UCSD-AML1 (cell line): ENCODE results near the gene RNU7-1.

Experiments
- DNase-seq: peaks from one replicate; lab custom pipeline; 2025; ENCODE audit not compliant: unreplicated experiment; lab: John Stamatoyannopoulos, UW

The RNU7-1 gene

DNA sequence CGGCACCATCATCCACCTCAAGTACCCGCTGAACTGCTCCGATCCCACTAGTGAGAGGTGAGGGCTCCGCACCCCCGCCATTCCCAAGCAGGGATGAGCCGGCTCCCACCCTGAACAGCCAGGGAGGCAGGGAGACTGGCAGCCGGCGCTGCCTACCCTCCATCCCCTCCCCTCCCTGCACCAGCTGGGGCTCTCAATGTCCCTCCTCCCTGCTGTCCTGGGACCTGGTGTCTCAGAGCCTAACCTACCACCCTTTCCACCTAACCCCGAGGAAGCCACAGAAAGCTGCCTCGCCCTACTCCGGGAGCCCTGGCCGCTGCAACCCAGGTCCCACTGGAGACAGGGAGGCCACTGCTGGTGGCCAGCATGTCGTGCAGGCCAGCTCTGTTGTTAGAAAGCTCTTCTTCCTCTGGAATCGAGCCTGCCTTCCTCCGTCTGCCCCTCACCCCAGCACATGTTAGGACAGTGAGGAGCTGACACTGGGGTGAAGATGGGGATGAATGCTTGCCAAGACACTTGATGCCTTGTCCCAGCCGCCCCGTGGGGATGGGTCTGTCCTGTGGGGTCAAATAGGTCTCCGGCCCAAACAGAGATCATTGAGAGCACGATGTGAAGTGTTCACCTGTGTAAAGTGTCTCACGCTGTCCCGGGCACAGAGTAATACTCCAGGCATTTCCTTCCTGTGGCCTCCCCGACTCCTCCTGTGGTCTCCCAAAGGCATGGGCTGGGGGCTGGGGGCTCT is 8.7 kb downstream of the RNU7-1 start:
- DNase-seq, result peak; percentile 69

DNA sequence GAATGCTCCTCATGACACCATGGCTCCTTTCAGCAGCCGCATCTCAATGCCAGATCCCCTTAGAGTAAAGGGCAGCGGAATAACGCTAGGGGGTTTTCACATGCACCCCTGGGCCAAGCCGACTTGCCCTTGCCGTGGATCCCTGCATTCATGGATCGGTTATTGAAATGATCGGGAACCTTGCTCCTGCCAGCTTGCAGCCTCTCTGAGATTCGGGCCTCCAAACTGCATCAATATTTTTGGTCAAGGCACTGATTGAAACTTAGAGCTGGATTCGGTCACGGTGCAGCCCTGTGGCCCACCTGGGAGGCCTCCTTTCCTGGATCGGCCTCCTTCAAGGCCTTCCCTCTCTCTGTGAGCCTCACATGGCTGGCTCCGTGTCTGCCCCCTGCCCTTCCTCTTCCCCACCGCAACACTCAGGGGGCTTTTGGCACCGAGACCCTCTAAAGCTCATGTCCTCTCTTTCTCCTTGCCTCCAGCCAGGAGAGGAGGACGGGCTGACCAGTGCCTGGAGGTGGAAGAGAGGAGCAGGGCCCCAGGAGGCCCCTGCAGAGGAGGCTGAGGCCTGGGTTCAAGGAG is 9.3 kb downstream of the RNU7-1 start:
- DNase-seq, result peak; percentile 65

DNA sequence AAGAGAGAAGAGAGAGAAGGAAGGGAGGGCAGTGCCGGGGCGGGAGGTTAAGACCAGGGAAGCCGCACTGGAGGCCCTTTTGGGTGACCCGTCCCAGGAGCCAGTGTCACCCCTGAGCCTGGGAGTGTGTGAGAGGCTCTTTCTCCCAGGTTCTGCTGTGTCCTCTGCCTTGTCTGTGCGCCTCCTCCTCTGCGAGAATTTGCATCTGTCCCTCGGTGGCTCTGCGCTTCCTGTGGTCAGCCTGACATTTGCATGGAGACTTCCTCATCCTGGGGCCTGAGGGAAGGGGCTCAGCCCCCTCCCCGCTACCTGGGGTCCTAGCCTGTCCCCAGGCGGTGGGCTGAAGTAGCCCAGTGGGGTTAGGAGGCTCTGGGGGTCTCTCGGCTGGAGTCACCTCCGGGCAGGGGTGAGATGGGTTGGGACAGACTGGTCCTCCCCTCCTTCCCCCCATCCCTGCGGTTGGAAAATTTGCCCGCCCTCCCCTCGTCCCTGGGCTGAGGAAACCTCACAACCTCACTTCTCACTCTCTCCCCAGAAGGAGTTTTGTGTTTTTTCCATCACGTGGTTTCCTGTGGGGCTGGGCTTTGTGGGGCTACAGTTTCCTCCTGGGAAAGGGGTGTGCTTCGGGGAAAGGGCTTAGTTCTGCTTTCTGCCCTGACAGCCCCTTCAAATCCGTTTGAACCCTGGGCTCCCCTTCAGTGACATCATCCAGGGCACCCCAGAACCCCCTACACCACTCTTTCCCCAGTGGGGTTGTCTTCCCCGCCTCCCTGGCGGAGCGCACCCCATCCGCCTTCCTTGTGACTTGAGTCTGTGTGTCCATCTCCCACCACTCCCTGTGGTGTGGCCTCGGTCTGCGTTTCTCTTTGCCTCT is 10.1 kb downstream of the RNU7-1 start:
- DNase-seq, result peak; percentile 92

DNA sequence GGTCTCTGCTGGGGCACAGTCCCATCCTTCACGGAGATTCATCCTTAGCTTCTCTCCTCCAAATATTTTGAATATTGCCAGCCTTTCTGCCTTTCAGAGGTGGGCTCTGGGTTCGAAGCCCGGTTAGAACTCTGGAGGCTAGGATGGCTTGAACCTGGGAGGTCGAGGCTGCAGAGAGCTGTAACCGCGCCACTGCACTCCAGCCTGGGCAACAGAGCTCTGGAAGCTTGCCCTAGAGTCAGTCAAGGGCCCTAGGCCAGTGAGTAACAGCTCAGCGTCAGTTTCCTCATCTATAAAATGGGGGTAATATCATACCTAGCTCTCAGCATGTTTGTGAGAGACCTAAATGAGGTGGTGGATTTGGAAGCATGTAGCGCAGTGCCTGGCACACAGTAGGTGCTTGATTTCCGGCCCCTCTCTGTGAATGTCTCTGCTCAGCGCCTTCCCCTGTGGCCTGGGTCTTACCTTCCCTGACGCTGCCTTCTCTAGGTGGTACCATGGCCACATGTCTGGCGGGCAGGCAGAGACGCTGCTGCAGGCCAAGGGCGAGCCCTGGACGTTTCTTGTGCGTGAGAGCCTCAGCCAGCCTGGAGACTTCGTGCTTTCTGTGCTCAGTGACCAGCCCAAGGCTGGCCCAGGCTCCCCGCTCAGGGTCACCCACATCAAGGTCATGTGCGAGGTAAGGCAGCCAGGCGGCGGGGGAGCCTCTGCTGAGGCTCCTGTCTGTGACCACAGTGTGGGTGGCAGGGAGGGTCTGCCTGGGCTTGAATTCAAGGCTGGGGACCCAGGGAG is 10.9 kb downstream of the RNU7-1 start:
- no peak for DNase-seq

DNA sequence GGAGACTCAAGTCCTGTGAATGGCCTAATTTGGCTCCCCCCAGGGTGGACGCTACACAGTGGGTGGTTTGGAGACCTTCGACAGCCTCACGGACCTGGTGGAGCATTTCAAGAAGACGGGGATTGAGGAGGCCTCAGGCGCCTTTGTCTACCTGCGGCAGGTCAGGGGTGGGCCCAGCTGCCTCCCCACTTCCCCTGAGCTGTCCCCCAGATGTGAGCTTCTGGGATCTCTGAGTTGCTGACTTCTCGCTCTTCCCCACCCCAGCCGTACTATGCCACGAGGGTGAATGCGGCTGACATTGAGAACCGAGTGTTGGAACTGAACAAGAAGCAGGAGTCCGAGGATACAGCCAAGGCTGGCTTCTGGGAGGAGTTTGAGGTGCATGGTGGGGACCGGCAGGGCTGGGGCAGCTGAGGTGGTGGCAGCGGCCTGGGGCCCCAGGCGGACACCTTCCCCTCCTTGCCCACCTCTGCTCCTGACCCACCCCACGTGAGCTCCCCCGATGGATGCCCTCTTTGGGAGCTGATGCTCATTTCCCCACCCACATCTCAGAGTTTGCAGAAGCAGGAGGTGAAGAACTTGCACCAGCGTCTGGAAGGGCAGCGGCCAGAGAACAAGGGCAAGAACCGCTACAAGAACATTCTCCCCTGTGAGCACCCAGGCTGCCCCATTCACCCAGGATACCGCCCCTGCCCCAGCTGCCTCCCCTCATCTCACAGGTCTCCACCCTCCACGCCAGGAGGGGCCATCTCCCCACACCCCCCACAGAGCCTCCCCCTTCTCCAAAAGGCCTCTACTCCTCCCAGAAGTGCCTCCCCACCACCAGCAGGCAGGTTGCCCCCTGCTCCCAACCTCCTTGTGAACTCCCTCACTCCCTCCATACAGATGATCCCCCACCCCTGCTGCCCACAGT is 11.7 kb downstream of the RNU7-1 start:
- DNase-seq, result no peak

DNA sequence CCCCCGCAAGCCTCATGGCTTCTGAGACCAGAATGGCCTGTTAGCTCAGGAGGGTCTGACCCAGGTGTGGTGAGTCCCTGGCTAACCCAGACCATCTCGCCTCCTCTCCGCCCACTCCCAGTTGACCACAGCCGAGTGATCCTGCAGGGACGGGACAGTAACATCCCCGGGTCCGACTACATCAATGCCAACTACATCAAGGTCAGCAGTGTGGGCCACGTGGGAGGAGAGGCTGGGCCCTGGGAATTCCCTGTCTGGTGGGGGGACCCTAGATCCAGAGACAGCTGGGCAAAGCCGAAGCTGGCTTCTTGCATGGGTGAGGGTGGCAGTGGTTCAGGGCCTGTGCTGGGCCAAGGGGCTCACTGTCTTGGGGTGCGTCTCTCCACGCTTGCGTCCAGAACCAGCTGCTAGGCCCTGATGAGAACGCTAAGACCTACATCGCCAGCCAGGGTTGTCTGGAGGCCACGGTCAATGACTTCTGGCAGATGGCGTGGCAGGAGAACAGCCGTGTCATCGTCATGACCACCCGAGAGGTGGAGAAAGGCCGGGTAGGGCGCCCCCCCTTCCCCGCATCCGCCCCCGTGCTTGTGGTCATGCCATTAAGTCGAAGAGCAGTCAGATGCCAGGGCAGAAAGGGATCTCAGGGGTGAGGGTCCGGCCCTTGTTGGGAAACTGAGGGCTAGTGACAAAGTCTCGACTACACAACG is 12.6 kb downstream of the RNU7-1 start:
- no peak for DNase-seq

DNA sequence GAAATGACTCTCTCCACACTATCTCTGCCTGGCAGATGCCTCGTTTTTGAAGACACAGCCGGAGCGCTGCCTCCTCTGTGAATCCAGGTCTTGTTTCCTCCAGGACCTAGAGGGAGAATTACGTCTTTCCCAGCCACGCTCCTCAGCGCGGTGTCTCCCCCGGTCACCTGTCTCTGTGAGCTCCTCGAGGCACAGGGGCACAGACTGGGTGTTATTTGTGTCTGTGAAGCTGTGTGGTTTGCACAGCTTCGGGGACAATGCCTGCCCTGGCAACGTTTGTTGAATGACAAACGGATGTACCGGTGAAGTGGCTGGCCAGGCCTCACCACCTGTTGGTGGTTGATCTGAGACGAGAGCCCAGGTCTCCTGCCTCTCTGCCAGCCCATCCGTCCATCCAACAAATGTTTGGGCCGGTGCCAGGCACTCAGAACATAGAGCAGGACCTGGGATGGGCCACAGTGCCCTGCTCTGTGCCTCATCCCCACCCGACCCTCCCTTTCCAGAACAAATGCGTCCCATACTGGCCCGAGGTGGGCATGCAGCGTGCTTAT is 13.6 kb downstream of the RNU7-1 start:
- no peak for DNase-seq

DNA sequence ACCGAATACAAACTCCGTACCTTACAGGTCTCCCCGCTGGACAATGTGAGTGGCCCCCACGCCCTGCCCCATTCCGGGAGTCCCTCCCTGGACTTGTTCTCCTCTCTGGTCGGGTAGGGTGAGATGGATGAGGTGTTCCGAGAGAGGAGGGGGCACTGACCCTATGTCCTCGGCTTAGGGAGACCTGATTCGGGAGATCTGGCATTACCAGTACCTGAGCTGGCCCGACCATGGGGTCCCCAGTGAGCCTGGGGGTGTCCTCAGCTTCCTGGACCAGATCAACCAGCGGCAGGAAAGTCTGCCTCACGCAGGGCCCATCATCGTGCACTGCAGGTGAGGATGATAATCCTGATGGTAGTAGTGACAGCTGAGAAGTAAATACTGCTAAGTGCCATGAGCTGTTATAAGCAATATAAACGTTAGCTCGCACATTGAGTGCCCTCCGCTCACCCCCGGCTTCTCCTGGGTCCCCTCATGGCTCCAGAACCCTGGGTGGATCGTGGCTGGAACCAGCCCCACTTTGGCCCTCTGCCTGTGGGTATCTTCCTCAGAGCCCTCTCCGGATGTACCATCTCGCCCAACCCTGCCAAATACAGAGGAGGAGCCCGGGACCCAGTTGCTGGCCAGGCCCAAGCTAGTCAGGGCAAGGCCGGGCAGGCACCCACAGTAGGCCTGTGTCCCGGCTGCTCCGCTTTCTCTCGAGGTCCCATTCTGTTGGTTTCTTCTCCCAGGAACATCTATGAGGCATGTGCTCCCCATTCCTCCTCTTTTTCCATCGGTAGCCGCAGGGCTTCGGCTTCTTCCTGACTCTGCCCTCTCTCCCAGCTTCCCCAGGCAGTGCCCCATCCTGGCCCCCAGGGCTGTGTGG is 14.4 kb downstream of the RNU7-1 start:
- DNase-seq, result no peak

DNA sequence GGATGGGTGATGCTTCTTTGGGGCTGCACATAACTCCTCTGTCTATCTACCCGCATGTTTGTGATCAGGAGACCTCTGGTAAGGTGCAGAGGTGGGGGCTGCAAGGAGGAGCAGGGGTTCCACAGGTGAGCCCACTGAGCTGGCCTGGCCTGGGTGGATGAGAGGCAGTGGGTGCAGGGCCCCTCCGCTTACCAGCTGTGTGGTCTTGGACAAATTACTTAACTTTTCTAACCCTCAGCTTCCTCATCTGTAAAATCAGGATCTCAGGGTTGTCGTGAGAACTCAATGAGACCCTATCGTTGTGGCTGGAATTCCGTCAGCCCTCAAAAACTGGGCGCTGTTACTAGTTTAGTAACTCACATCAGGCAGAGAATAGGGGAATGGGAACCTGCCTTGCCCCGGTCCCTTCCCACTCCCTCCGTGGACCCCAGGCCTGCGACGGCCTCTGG is 15.0 kb downstream of the RNU7-1 start:
- no peak for DNase-seq

DNA sequence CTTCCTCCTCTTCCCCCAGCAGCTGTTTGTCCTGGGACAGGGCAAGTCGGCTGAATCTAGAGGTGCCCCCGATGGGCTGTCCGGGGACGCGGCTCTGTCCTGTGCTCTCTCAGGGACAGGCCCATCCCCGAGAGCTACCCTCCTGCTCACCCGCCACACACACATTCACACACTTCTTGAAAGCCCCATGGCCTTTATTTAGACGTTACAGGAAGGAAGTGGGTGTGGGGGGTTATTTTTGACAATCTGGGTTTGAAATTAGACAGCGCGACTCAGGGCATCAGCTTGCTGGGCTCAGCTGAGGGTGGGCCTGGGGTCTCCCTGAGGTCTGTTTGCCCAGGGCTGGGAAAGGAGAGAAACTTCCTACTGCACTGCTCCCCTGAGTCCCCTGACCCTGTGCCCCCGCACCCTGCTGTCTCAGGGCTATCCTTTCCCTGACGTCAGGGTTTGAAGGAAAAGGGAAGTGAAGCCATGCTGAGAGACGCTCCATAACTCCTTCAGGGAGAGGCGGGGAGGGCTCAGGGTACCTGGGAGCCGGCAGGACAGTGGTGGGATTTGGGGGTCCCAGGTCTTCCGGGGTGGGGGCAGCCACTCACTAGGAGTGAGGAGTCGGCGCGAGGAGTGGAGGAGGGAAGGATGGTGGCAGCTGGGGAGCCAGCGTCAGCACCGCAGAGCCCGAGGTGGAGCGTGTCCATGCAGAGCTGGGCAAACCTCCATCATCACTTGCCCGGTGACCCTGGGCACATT is 15.6 kb downstream of the RNU7-1 start:
- DNase-seq, result peak; percentile 83

DNA sequence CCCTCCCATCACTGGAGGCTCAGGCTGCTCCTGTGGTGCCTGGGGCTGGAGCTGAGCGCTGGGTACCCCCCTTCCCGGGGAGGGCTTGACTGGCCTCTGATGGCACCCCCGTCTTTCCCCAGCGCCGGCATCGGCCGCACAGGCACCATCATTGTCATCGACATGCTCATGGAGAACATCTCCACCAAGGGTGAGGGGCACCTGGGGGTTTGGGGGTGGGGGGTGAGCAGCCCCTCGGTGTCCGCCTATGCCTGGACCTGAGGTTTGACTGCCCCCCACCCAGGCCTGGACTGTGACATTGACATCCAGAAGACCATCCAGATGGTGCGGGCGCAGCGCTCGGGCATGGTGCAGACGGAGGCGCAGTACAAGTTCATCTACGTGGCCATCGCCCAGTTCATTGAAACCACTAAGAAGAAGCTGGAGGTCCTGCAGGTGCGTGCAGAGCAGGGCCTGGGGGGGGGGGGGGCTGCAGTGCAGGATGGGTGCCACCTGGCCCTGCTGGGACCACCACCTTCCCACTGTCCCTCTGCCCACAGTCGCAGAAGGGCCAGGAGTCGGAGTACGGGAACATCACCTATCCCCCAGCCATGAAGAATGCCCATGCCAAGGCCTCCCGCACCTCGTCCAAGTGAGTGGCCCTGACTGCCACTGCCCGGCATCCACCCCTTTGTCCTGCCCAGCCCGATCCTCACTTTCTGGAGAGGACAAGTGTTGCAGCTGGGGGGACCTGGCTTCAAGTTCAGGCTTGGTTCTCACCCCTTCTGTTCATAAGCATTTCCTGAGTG is 16.4 kb downstream of the RNU7-1 start:
- no peak for DNase-seq

DNA sequence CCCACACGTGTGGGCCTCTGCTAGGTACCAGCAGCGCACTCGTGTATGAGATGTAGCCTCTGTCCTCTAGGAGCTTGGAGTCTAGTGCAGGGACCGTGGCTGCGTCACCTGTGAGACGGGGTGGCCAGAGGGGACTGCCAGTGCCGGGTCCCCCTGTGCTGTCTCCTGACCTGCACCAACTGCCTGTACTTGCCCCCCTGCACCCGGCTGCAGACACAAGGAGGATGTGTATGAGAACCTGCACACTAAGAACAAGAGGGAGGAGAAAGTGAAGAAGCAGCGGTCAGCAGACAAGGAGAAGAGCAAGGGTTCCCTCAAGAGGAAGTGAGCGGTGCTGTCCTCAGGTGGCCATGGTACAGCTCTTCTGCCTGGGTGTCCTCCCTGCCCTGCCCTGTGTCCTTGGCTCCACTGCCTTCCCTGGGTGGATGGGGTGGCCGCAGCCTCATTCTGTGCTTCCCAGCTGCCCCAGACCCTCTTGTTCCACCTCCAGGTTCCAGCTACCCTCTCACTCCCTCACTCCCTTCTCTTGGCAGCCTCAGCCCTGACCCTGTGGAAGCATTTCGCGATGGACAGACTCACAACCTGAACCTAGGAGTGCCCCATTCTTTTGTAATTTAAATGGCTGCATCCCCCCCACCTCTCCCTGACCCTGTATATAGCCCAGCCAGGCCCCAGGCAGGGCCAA is 17.1 kb downstream of the RNU7-1 start:
- DNase-seq, result no peak

DNA sequence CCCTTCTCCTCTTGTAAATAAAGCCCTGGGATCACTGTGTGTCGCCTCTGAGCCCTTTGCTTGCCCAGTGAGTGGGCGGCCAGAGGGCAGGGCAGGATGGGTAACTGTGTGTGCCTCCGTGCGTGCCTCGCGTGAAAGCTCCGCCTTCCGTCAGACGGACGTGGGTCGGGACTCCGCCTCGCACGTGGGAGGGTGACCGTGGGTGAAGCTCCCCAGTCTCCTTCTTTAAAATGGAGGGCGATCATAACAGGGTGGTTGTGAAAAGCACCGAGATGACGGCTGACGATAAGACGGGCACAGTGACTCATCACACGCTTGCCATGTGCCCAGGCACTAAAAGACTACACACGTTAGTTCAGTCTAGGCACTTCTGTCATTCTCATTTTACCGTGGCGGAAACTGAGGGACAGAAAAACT is 17.7 kb downstream of the RNU7-1 start:
- DNase-seq, result peak; percentile 62

DNA sequence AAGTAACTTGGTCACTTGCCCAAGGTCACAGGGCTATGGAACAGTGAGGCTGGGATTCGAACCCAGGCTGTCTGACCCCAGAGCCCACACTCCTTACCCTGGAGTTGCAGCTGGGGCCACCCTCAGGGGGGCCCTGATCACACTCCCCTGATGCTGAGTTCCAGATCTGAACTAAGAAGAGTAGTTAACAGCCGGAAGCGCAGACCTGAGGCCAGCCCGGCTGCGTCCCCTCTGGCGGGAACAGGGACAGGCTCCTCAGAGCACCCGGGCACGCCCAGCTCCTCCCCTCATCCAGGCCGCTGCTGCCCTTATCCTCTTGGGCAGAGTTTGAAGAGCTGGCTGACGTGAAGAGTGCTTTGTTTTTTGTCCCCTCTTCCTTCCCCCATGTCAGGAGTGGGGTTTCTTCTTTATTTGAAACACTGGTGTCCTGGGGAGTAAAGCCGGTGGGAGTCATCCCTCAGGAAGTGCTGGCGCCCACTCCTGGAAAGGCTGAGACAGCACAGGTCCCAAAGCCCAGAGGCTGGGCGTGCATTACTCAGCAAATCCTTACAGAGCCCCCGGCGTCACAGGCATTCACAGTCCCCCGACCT is 18.2 kb downstream of the RNU7-1 start:
- peak; percentile 72 for DNase-seq

DNA sequence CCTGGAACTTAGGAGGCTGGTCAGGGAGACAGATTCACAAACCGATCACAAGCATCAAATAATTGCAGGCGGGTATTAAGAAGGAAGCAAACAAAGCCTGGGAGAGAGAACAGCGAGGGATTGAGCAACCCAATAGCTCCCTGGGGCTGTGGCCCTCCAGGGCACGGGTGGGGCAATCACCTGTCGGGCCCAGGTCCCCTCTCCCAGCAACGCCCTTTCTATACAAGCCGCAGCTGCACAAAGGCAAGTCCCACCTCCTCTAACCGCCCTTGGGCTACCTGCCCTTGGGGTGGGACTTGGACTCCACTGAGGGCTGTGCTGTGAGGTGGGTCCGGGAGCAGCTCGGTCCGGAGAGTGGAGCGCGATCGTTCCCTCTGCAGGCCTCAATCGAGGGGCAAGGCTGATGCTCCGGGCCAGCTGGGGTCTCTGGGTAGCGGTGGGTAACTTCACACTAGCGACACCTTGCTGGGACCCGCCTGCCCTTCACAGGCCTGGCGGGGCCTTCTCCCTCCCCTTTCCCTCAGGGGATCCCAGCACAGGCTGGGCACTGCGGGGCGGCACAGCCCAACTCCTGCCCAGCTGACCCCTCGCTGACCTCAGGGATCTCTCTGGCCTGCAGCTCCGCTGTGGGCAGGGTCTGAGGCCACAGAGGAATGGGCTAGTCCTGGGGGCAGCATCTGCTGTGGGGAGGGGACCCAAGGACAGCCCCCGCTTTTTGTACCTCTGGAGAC is 18.8 kb downstream of the RNU7-1 start:
- no peak for DNase-seq
